ENCODE results near the gene SHC3. TPM values are rescaled to one million over a fixed set of nuclear protein-coding genes. Genes with fewer than 3 reads are reported as not detected.

Gene SHC3
- polyA plus RNA-seq, 3 donors: not detected

GRCh38 chr9:89039664-89040063 is 139.0 kb downstream of the SHC3 start:
- H3K9me3 ChIP-seq (replicated peaks in 1 of 2; ENCODE audit: control insufficient read depth in 1 of 2, insufficient read depth in 1 of 2, low read length in 2 of 2): no peaks in the 10 kb centered on the region
- no peak for DNase-seq
- peaks cover 2 to 18% (median 9%) of the 10 kb centered on the region in 3 donors for H3K27me3 Mint-ChIP-seq (ENCODE audit: low read depth in 3 of 3)
- WGBS (ENCODE audit: insufficient coverage): 100% methylated on average over 2 of the region's 2 CpGs
- no peak overlapping the region for H3K4me3 ChIP-seq (replicated peaks in 1 of 3; ENCODE audit: low read depth in 2 of 3, low read length in 3 of 3)
- no peaks in the 10 kb centered on the region for H3K79me2 ChIP-seq (ENCODE audit: insufficient read depth, low read length)
- no peak overlapping the region for H3K4me3 Mint-ChIP-seq
- no peaks in the 10 kb centered on the region for H3K36me3 ChIP-seq (replicated peaks in 1 of 2; ENCODE audit: control insufficient read depth in 1 of 2, insufficient read depth in 2 of 2, low read length in 2 of 2)
- no peak overlapping the region for H3K9ac ChIP-seq (ENCODE audit: insufficient read depth, low read length, poor library complexity, severe bottlenecking)
- H3K27ac ChIP-seq (ENCODE audit: low read depth in 1 of 2, low read length in 2 of 2): no peak overlapping the region
- TF ChIP-seq CTCF (IDR thresholded peaks at IDR 0.05): no peak
- H4K20me1 ChIP-seq (ENCODE audit: insufficient read depth, low read length): no peaks in the 10 kb centered on the region
- peaks cover 24 to 25% of the 10 kb centered on the region in 2 donors for H3K4me1 ChIP-seq (ENCODE audit: control insufficient read depth in 1 of 2, insufficient read depth in 2 of 2, low read length in 2 of 2)
- intact Hi-C loops (cut with micrococcal nuclease): no loop called here
- no peak overlapping the region for H3K4me2 ChIP-seq (replicated peaks; ENCODE audit: extremely low read depth, low read length, poor library complexity, severe bottlenecking)
- H3K4me1 Mint-ChIP-seq: peaks cover 31% of the 10 kb centered on the region
- H3K27ac Mint-ChIP-seq: no peak overlapping the region
- H3K9me3 Mint-ChIP-seq: peaks cover 0 to 2% (median 0%) of the 10 kb centered on the region in 7 donors
- H3K36me3 Mint-ChIP-seq: no peaks in the 10 kb centered on the region
- peaks cover 0 to 20% of the 10 kb centered on the region in 2 donors for H3K27me3 ChIP-seq (ENCODE audit: control insufficient read depth in 2 of 2, insufficient read depth in 2 of 2, low read length in 2 of 2)
- H2AFZ ChIP-seq (ENCODE audit: insufficient read depth, low read depth, low read length, poor library complexity, severe bottlenecking): no peak overlapping the region

- 93% methylated on average over 2 of the region's 4 CpGs for WGBS (ENCODE audit: insufficient coverage)
- Mint-ChIP-seq H3K27me3 (ENCODE audit: low read depth in 3 of 3) (peaks cover 5 to 18% (median 14%) of the 10 kb centered on the region in 3 donors), H3K9me3 (peaks cover 0 to 2% (median 0%) of the 10 kb centered on the region in 7 donors), H3K4me1 (peaks cover 31% of the 10 kb centered on the region), H3K4me3 (no peak overlapping the region), H3K27ac (no peak overlapping the region), H3K36me3 (no peaks in the 10 kb centered on the region)
- H3K79me2 ChIP-seq (ENCODE audit: insufficient read depth, low read length): no peaks in the 10 kb centered on the region
- no peak for TF ChIP-seq CTCF (IDR thresholded peaks at IDR 0.05)
- no peak overlapping the region for H3K4me2 ChIP-seq (replicated peaks; ENCODE audit: extremely low read depth, low read length, poor library complexity, severe bottlenecking)
- no peak overlapping the region for H3K4me3 ChIP-seq (replicated peaks in 1 of 3; ENCODE audit: low read depth in 2 of 3, low read length in 3 of 3)
- no peak for DNase-seq
- peaks cover 24 to 25% of the 10 kb centered on the region in 2 donors for H3K4me1 ChIP-seq (ENCODE audit: control insufficient read depth in 1 of 2, insufficient read depth in 2 of 2, low read length in 2 of 2)
- intact Hi-C loops (cut with micrococcal nuclease): no loop called here
- no peaks in the 10 kb centered on the region for H4K20me1 ChIP-seq (ENCODE audit: insufficient read depth, low read length)
- no peaks in the 10 kb centered on the region for H3K36me3 ChIP-seq (replicated peaks in 1 of 2; ENCODE audit: control insufficient read depth in 1 of 2, insufficient read depth in 2 of 2, low read length in 2 of 2)
- H2AFZ ChIP-seq (ENCODE audit: insufficient read depth, low read depth, low read length, poor library complexity, severe bottlenecking): no peak overlapping the region
- peaks cover 0 to 23% of the 10 kb centered on the region in 2 donors for H3K27me3 ChIP-seq (ENCODE audit: control insufficient read depth in 2 of 2, insufficient read depth in 2 of 2, low read length in 2 of 2)
- H3K9ac ChIP-seq (ENCODE audit: insufficient read depth, low read length, poor library complexity, severe bottlenecking): no peak overlapping the region
- no peak overlapping the region for H3K27ac ChIP-seq (ENCODE audit: low read depth in 1 of 2, low read length in 2 of 2)
- H3K9me3 ChIP-seq (replicated peaks in 1 of 2; ENCODE audit: control insufficient read depth in 1 of 2, insufficient read depth in 1 of 2, low read length in 2 of 2): no peaks in the 10 kb centered on the region
Measured at GRCh38 chr9:89039104-89039465, 139.5 kb downstream of the SHC3 start.
